D721Med (cell line): ENCODE results near the gene TTLL11.

Experiments used
- DNase-seq: peaks from one replicate; pipeline ENCODE4 v3.0.0; 2011; ENCODE audit warnings: low spot score; ENCODE audit not compliant: insufficient read length
- FAIRE-seq: peaks from 2 replicates; lab custom pipeline; 2011; peaks lifted over from hg19 to GRCh38; lab: Jason Lieb, UNC
- CTCF ChIP-seq: IDR thresholded peaks from 2 replicates; pipeline ENCODE4 v1.5.1; 2012; ENCODE audit warnings: mild to moderate bottlenecking, control low read depth; ENCODE audit not compliant: insufficient read depth; ENCODE audit errors: missing control alignments

The TTLL11 gene

DNA sequence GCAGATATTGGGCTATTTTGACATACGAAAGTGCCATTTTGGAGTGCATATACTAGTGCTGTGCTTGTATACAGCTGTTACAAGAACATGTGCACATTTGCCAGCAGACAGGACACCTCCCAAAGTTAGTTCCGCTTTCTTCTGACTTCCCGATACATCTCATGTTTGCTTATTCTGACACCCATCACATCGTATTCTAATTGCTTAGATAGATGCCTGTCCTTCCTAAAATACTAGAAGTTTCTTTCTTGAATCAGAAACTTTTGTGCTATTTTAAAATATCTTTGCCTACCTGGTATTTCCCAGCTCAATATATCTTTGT is 177.8 kb downstream of the TTLL11 start:
- no peak for DNase-seq
- TF ChIP-seq CTCF, result no peak
- no peak for FAIRE-seq

- no peak for DNase-seq
- no peak for FAIRE-seq
- TF ChIP-seq CTCF, result no peak
Measured at GRCh38 chr9:121914604-121915303, 178.4 kb downstream of the TTLL11 start.

- DNase-seq (no peak), FAIRE-seq (no peak)
- TF ChIP-seq CTCF, result no peak
Measured at GRCh38 chr9:121914017-121914595, 179.0 kb downstream of the TTLL11 start.

DNA sequence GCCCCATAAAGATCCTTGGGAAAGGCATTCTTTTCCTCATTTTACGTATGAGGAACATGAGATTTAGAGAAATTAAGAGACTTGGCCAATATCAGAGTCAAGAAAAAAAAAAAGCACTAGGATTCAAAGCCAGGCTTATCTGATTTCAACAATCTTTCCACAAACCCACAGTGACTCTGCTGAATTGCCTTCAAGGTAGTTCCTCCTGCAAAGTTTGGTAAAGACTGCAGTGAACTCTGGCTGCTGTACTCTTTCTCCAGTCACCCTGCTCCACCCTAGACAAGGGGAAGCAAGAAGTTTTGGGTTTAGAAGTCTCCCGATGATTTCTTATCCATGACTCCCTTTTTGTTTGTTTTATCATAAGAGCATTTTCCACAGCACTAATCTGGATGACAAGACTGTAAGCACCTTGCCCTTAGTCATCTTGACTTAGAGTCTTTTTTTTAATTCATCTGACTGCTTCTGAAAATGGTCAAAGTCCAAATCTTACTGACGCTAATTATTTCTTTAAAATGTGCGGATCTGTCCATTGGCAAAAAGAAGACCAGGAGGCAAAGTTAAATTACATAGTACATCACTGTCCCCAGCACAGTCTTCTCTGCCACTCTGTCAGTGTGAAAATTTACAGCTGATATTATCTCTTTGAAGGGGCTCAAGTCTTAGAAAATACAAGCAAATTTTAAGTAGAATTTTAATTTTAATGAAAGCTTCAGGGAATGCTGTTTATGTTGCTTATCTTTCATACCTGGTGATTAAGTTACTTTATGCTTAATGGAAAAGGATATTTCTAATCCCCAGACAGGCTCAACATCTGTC is 180.1 kb downstream of the TTLL11 start:
- FAIRE-seq (peak; percentile 94), DNase-seq (no peak)
- TF ChIP-seq CTCF, result no peak

DNA sequence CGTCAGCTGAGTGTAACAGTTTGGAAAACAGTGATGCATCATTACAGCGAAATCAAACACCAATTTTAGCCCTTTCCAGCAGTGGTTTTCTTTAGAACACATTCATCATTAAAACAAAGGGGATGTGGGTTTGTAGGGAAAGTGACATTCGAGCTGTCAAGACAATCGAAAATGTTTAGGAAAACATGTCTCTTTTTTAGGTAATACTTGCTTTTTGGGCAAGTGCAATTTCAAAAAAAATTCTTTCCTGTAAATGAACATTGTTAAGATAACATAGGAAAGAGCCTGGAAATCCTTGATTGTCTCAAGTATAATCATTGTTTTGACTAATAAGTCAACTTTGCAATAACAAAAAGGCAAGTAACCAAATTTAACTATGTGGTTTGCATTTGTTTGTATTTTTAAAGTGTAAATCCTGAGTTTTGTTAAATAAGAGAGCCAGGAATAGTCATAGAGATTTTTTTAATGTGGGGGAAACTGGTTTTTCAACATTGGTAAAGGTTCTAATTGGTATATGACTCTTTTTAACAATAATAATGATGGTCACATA is 182.5 kb downstream of the TTLL11 start:
- DNase-seq (no peak), FAIRE-seq (no peak)
- TF ChIP-seq CTCF, result no peak

- FAIRE-seq, result no peak
- no peak for TF ChIP-seq CTCF
- no peak for DNase-seq
Measured at GRCh38 chr9:121909111-121909510, 184.0 kb downstream of the TTLL11 start.
